Stimulated activated CD8-positive, alpha-beta memory T cell treated with anti-CD3 and anti-CD28 coated beads, Interleukin-12 subunit alpha, Interleukin-12 subunit beta, amount 100 ng/mL, for 4 hours (primary cell): Measurements from ENCODE around the gene RMC1.
A peak's percentile ranks its signal among the peaks of the same experiment; 100 is the strongest.
"Not testable (repeated sequence)": the region's sequence is repeated elsewhere in the genome, so short reads cannot be mapped to it uniquely, and the experiment has no call there.

Experiments used
- DNase-seq: peaks from one replicate; pipeline ENCODE4 v3.0.0-alpha.2; 2020; ENCODE audit warnings: low read depth

The RMC1 gene

DNA sequence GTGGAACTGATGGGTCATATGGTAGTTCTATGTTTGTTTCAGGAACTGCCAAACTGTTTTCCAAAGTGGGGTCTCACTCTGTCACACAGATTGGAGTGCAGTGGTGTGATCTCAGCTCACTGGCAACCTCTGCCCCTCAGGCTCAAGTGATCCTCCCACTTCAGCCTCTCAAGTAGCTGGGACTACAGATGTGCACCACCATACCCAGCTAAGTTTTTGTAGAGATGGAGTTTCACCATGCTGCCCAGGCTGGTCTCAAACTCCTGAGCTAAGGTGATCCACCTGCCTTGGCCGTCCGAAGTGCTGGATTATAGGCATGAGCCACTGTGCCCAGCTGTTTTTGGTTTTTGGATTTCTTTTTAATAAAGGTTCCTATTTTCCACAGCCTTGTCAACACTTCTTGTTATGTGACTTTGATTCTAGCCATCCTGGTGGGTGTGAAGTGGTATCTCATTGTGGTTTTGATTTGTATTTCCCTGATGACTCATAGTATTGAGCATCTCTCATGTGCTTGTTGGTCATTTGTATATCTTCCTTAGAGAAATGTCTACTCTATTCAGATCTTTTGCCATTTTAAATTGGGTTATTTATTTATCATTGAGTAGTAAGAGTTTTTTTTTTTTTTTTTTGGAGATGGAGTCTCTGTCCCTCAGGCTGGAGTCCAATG lies 60.2 kb downstream of the RMC1 start:
- no peak for DNase-seq

DNA sequence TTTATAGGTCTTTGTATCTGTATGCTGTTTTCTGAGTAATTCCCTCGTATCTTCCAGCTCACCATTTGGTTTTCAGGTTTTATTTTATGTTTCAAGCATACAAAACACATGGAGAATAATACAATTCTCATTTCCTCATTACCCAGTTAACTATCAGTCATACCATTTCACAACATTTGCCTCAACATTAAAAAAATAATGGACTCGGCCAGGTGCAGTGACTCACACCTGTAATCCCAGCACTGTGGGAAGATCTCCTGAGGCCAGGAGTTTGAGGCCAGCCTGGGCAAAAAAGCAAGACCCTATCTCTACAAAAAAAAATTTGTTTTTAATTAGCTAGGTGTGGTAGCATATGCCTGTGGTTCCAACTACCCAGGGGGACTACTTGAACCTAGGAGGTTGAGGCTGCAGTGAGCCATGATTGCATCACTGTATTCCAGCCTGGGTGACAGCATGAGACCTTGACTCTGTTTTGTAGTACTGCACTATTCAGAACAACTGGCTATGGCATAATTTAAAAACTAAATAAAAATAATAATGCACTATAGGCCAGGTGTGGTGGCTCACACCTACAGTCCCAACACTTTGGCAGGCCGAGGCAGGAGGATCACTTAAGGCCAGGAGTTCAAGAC lies 62.7 kb downstream of the RMC1 start:
- no peak for DNase-seq

DNA sequence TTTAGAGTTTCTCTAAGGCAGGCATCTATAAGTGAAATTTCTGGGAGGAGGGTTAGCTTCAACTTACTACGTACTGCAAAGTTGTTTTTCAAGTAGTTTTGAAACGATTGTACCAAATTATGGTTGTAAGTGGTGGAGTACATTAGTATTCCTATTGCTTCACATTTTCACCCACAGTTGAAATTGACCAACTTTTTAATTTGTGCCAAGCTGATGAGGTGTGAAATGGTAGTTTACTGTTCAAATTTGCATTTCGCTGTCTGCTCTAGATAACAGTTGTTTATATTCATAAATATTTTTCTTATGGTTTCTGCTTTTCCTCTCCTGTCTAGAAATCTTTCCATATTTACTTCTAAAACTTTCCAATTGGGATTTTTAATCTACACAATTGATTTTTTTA lies 64.4 kb downstream of the RMC1 start:
- no peak for DNase-seq

GRCh38 chr18:23568281-23569138 lies 65.2 kb downstream of the RMC1 start:
- DNase-seq: no peak

GRCh38 chr18:23569299-23570063 lies 66.2 kb downstream of the RMC1 start:
- no peak for DNase-seq

GRCh38 chr18:23570912-23571504 lies 67.7 kb downstream of the RMC1 start:
- no peak for DNase-seq

DNA sequence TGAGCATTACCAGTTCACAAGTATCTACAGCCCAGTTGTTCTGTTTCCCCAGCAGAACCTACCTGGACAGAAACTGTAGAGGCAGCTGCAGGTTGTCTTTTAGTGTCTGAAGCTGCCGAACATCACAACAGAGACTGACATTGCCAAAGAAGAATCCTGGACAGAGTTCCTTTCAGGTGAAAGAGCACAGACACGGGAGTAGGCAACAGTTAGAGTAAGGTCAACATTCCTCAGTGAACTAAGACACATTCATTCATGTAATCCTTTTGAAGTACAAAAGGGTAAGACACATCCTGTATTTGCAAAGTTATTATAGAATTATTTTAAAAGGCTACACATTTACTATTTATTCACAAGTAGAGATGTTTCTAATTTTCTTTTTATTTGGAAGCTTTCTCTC lies 68.7 kb downstream of the RMC1 start:
- no peak for DNase-seq

DNA sequence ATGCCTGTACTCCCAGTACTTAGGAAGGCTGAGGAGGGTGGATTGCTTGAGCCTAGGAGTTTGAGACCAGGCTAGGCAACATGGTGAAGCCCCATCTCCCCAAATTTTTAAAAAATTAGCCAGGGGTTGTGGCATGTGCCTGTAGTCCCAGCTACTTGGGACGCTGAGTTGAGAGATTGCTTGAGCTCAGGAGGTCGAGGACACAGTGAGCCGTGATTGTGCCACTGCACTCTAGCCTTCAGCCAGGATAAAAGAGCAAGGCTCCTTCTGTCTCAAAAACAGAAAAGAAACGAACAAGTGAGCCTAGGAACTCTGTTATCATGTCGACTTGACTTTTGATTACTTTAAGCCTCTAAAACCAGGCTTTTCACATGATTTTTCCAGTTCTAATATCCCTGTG lies 69.3 kb downstream of the RMC1 start:
- DNase-seq: no peak

- no peak for DNase-seq
Measured at GRCh38 chr18:23573020-23573419, 69.7 kb downstream of the RMC1 start.

DNA sequence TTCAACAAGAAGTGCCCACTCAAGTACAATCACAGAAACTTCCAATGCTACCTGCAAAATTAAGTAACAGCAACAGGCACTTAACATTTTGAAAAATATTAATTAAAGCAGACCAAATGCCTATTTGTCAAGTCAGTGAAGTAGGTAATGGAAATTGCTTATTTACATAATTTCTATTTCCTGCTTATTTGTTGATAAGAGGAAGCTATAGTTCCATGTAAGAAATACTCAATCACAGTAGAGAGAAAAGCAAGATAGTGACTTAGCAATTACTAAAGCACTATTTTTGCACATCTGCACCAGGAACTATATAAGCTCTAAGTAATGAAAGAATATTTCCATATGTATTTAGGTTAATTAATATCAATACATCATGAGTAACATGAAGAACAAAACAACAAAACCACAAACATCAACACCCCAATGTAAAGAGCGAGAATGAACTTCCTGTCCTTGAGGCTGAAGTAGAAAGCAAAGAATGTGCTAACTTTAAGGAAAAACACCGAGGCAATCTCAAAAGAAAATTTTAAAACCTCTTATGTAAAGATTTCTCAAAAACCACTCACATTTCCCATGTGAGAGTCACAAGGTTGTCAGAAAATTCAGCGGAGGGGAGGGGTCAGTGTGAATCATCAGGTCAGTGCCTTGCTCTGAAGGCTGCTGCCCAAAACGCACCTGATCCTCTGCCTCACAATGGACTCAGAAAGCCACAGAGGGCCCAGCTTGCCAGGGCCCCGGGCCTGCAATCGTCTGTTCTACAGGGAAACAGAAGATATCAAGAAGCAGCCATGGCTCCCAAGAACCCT lies 70.5 kb downstream of the RMC1 start:
- DNase-seq: peak; percentile 17

DNA sequence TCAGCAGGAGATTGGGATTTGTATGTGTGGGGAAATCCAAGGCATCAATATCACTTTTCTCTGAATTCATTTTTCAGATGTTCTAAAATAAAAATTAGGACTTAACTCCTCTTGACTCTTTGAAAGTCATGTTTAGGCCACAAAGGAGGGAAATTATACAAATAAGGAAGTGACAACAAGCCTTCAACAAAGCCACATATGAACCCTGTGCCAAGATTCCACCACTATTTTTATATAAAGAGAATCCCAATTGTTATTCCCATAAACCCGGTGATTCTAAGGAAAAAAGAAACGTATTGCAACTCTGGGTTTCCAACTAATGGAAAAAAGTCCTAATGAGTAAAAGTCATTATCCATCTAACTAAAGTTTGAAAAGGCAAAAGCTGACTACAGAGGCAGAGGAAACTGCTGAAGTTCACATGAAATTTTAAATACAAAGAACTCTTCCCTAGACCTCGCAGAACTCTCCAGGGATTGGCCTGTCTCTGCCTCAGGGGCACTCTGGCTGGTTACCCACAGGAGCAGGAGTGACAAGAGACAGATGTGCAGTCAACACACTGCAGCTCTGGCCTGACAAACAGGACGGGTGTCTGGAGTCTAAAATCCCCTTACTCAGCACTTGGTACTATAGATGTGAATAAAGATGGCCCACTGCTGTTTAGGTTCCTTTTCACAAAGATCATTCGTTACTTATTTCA lies 71.4 kb downstream of the RMC1 start:
- DNase-seq: no peak

- DNase-seq: no peak
Measured at GRCh38 chr18:23575309-23575651, 72.0 kb downstream of the RMC1 start.

DNA sequence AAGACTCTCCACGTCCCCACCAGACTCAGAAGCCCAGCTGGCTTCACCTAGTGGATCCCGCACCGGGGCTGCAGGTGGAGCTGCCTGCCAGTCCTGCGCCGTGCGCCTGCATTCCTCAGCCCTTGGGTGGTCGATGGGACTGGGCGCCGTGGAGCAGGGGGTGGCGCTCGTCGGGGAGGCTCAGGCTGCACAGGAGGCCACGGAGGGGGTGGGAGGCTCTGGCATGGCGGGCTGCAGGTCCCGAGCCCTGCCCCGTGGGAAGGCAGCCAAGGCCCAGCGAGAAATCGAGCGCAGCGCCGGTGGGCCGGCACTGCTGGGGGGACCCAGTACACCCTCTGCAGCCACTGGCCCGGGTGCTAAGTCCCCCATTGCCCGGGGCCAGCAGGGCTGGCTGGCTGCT lies 74.2 kb downstream of the RMC1 start:
- DNase-seq: not testable (repeated sequence)

GRCh38 chr18:23578067-23578701 lies 74.9 kb downstream of the RMC1 start:
- DNase-seq: no peak

DNA sequence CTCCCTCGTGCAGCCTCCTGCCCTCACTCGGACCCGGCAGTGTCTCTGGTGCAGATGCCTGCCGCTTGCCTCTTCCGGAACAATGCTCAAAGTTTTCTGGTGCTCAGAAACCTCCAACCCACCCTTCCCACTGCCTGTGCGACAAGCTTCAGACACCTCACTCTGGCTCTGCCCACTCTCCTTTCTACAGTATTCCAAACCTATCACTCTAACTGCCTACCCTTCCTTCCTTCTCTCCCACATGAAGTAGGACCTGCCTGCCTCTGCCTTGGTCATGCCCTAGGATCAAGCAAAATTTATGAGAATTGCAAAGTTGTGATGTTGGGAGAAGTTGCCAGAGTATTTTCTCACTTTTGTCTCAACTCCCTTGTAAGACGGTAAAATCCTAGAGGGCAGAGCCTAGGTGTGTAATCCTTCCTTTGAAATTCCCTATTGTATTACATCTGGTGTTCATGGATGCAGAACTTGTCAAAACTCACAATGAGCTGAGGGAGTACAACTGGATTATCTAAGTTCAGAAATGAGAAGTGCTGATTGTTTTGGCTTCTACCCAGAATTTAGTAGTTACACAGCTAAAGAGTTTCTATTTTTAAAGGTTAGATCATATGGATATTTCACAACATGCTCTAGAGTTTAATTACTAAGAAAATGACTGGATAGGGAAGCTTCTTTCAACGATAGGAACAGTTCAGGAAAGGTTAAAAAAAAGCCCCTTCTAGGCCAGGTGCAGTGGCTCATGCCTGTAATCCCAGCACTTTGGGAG lies 75.8 kb downstream of the RMC1 start:
- no peak for DNase-seq

GRCh38 chr18:23580677-23581367 lies 77.5 kb downstream of the RMC1 start:
- no peak for DNase-seq
